Body of pancreas (tissue), 4 donors: ENCODE measurements around the gene NUP210L.

ENCODE experiments used
- CTCF ChIP-seq, 7 experiments: fragments of 450-650 bp in 4 of 7; fragments of 200-600 bp in 3 of 7; sonication (generic) in 3 of 7; IDR thresholded peaks; one replicate each; pipeline ENCODE4 v1.5.1; 2016 to 2019; ENCODE audit warnings: antibody characterized with exemption in 7 of 7
- POLR2A ChIP-seq, 3 donors: fragments of 450-650 bp; IDR thresholded peaks; one replicate each; pipeline ENCODE4 v1.6.1; 2016; ENCODE audit warnings: antibody characterized with exemption in 3 of 3, mild to moderate bottlenecking in 2 of 3

GRCh38 chr1:154129391-154129970, 25.4 kb downstream of the NUP210L start:
- no peak for TF ChIP-seq CTCF (IDR thresholded peaks at IDR 0.05)
- TF ChIP-seq POLR2A (IDR thresholded peaks at IDR 0.05): no peak
